ENCODE data around the gene CCDC177.
A peak's percentile ranks its signal among the peaks of the same experiment; 100 is the strongest.

CCDC177 gene

GRCh38 chr14:69567563-69567962, 7.1 kb downstream of the CCDC177 start:
- Mint-ChIP-seq H3K9me3 (no peaks in the 10 kb centered on the region), H3K4me1 (ENCODE audit: low read depth) (no peaks in the 10 kb centered on the region), H3K36me3 (ENCODE audit: low read depth) (no peaks in the 10 kb centered on the region), H3K27me3 (ENCODE audit: low read depth) (peaks cover 74% of the 10 kb centered on the region), H3K4me3 (no peak overlapping the region), H3K27ac (no peak overlapping the region)
- no peak for DNase-seq (ENCODE audit: low spot score)

- no peaks in the 10 kb centered on the region for H3K4me1 Mint-ChIP-seq (ENCODE audit: low read depth)
- H3K9me3 Mint-ChIP-seq, result no peaks in the 10 kb centered on the region
- H3K36me3 Mint-ChIP-seq (ENCODE audit: low read depth), result no peaks in the 10 kb centered on the region
- no peak for DNase-seq (ENCODE audit: low spot score)
- H3K4me3 Mint-ChIP-seq, result no peak overlapping the region
- H3K27me3 Mint-ChIP-seq (ENCODE audit: low read depth), result peaks cover 66% of the 10 kb centered on the region
- no peak overlapping the region for H3K27ac Mint-ChIP-seq
Observed at GRCh38 chr14:69561893-69562292, 12.8 kb downstream of the CCDC177 start.

GRCh38 chr14:69560826-69561225, 13.8 kb downstream of the CCDC177 start:
- Mint-ChIP-seq H3K4me1 (ENCODE audit: low read depth) (no peaks in the 10 kb centered on the region), H3K4me3 (no peak overlapping the region), H3K27me3 (ENCODE audit: low read depth) (peaks cover 57% of the 10 kb centered on the region), H3K36me3 (ENCODE audit: low read depth) (no peaks in the 10 kb centered on the region), H3K9me3 (no peaks in the 10 kb centered on the region), H3K27ac (no peak overlapping the region)
- no peak for DNase-seq (ENCODE audit: low spot score)

- no peaks in the 10 kb centered on the region for H3K36me3 Mint-ChIP-seq (ENCODE audit: low read depth)
- DNase-seq (ENCODE audit: low spot score), result no peak
- no peaks in the 10 kb centered on the region for H3K9me3 Mint-ChIP-seq
- H3K4me3 Mint-ChIP-seq, result no peak overlapping the region
- peaks cover 49% of the 10 kb centered on the region for H3K27me3 Mint-ChIP-seq (ENCODE audit: low read depth)
- H3K27ac Mint-ChIP-seq, result no peak overlapping the region
- H3K4me1 Mint-ChIP-seq (ENCODE audit: low read depth), result no peaks in the 10 kb centered on the region
Observed at GRCh38 chr14:69559581-69560011, 15.1 kb downstream of the CCDC177 start.

GRCh38 chr14:69558774-69559173, 15.9 kb downstream of the CCDC177 start:
- H3K4me1 Mint-ChIP-seq (ENCODE audit: low read depth), result no peaks in the 10 kb centered on the region
- H3K36me3 Mint-ChIP-seq (ENCODE audit: low read depth), result no peaks in the 10 kb centered on the region
- DNase-seq (ENCODE audit: low spot score), result no peak
- H3K4me3 Mint-ChIP-seq, result no peak overlapping the region
- peaks cover 44% of the 10 kb centered on the region for H3K27me3 Mint-ChIP-seq (ENCODE audit: low read depth)
- H3K9me3 Mint-ChIP-seq, result no peaks in the 10 kb centered on the region
- H3K27ac Mint-ChIP-seq, result no peak overlapping the region

GRCh38 chr14:69554500-69554899, 20.2 kb downstream of the CCDC177 start:
- Mint-ChIP-seq H3K4me3 (no peak overlapping the region), H3K27ac (no peak overlapping the region), H3K27me3 (ENCODE audit: low read depth) (peaks cover 21% of the 10 kb centered on the region), H3K4me1 (ENCODE audit: low read depth) (no peaks in the 10 kb centered on the region), H3K9me3 (no peaks in the 10 kb centered on the region), H3K36me3 (ENCODE audit: low read depth) (no peaks in the 10 kb centered on the region)
- no peak for DNase-seq (ENCODE audit: low spot score)

GRCh38 chr14:69553252-69553651, 21.4 kb downstream of the CCDC177 start:
- Mint-ChIP-seq H3K4me1 (ENCODE audit: low read depth) (no peaks in the 10 kb centered on the region), H3K9me3 (no peaks in the 10 kb centered on the region), H3K27ac (no peak overlapping the region), H3K27me3 (ENCODE audit: low read depth) (peaks cover 14% of the 10 kb centered on the region), H3K36me3 (ENCODE audit: low read depth) (no peaks in the 10 kb centered on the region), H3K4me3 (no peak overlapping the region)
- no peak for DNase-seq (ENCODE audit: low spot score)

GRCh38 chr14:69551511-69551910, 23.2 kb downstream of the CCDC177 start:
- no peak overlapping the region for H3K27ac Mint-ChIP-seq
- H3K27me3 Mint-ChIP-seq (ENCODE audit: low read depth), result peaks cover 12% of the 10 kb centered on the region

GRCh38 chr14:69548566-69548965, 26.1 kb downstream of the CCDC177 start:
- Mint-ChIP-seq H3K9me3 (no peaks in the 10 kb centered on the region), H3K27ac (no peak overlapping the region), H3K36me3 (ENCODE audit: low read depth) (no peaks in the 10 kb centered on the region), H3K4me3 (no peak overlapping the region), H3K27me3 (ENCODE audit: low read depth) (peaks cover 21% of the 10 kb centered on the region), H3K4me1 (ENCODE audit: low read depth) (peaks cover 7% of the 10 kb centered on the region)
- no peak for DNase-seq (ENCODE audit: low spot score)

More at GRCh38 chr14:69551511-69551910, 23.2 kb downstream of the CCDC177 start:
- Mint-ChIP-seq H3K4me3 (no peak overlapping the region), H3K9me3 (no peaks in the 10 kb centered on the region), H3K36me3 (ENCODE audit: low read depth) (no peaks in the 10 kb centered on the region), H3K4me1 (ENCODE audit: low read depth) (no peaks in the 10 kb centered on the region)
- no peak for DNase-seq (ENCODE audit: low spot score)

GRCh38 chr14:69547701-69548348, 26.8 kb downstream of the CCDC177 start:
- H3K9me3 Mint-ChIP-seq, result no peaks in the 10 kb centered on the region
- no peak overlapping the region for H3K27ac Mint-ChIP-seq
- no peak for DNase-seq (ENCODE audit: low spot score)
- H3K4me1 Mint-ChIP-seq (ENCODE audit: low read depth), result peaks cover 11% of the 10 kb centered on the region
- peaks cover 21% of the 10 kb centered on the region for H3K27me3 Mint-ChIP-seq (ENCODE audit: low read depth)
- H3K36me3 Mint-ChIP-seq (ENCODE audit: low read depth), result no peaks in the 10 kb centered on the region
- no peak overlapping the region for H3K4me3 Mint-ChIP-seq

GRCh38 chr14:69543341-69544115, 31.1 kb downstream of the CCDC177 start:
- Mint-ChIP-seq H3K27ac (no peak overlapping the region), H3K4me3 (no peak overlapping the region), H3K36me3 (ENCODE audit: low read depth) (no peaks in the 10 kb centered on the region), H3K27me3 (ENCODE audit: low read depth) (peaks cover 30% of the 10 kb centered on the region), H3K9me3 (no peaks in the 10 kb centered on the region), H3K4me1 (ENCODE audit: low read depth) (peaks cover 11% of the 10 kb centered on the region)
- peak; percentile 26 for DNase-seq (ENCODE audit: low spot score)

- DNase-seq (ENCODE audit: low spot score), result no peak
- no peak overlapping the region for H3K4me3 Mint-ChIP-seq
- no peaks in the 10 kb centered on the region for H3K36me3 Mint-ChIP-seq (ENCODE audit: low read depth)
- peaks cover 11% of the 10 kb centered on the region for H3K4me1 Mint-ChIP-seq (ENCODE audit: low read depth)
- no peak overlapping the region for H3K27ac Mint-ChIP-seq
- no peaks in the 10 kb centered on the region for H3K9me3 Mint-ChIP-seq
- peaks cover 39% of the 10 kb centered on the region for H3K27me3 Mint-ChIP-seq (ENCODE audit: low read depth)
Observed at GRCh38 chr14:69542311-69542710, 32.4 kb downstream of the CCDC177 start.

GRCh38 chr14:69540654-69541335, 33.9 kb downstream of the CCDC177 start:
- H3K27me3 Mint-ChIP-seq (ENCODE audit: low read depth), result peaks cover 37% of the 10 kb centered on the region
- no peak overlapping the region for H3K27ac Mint-ChIP-seq
- no peak overlapping the region for H3K4me3 Mint-ChIP-seq
- no peaks in the 10 kb centered on the region for H3K36me3 Mint-ChIP-seq (ENCODE audit: low read depth)
- peaks cover 11% of the 10 kb centered on the region for H3K4me1 Mint-ChIP-seq (ENCODE audit: low read depth)
- DNase-seq (ENCODE audit: low spot score), result no peak
- no peaks in the 10 kb centered on the region for H3K9me3 Mint-ChIP-seq
